ENCODE measurements around the gene MYL7. TPM values are rescaled to one million over a fixed set of nuclear protein-coding genes. Genes with fewer than 3 reads are reported as not detected.

MYL7 gene
- total and polyA plus RNA-seq, 2 donors (not counting 3 experiments of a cell fraction or from before 2014, with no cell fraction given): not detected

- H3K9me3 ChIP-seq (replicated peaks; ENCODE audit: control insufficient read depth, insufficient read depth, low read length): no peaks in the 10 kb centered on the region
- H3K27ac ChIP-seq (ENCODE audit: insufficient read depth, low read depth, low read length): no peak overlapping the region
- no peaks in the 10 kb centered on the region for H3K79me2 ChIP-seq (ENCODE audit: control insufficient read depth, insufficient read depth, low read length)
- H4K20me1 ChIP-seq (replicated peaks; ENCODE audit: control insufficient read depth, extremely low read depth, insufficient read depth, low read length): no peaks in the 10 kb centered on the region
- H3K4me1 ChIP-seq (ENCODE audit: control insufficient read depth, extremely low read depth, insufficient read depth, low read length): peaks cover 4% of the 10 kb centered on the region
- no peak overlapping the region for H3K4me3 ChIP-seq (replicated peaks in 1 of 3; ENCODE audit: insufficient read depth in 1 of 3, low read depth in 1 of 3, low read length in 3 of 3)
- no peak overlapping the region for H2AFZ ChIP-seq (ENCODE audit: low read depth, low read length)
- POLR2A ChIA-PET: no interaction called here
- H3K27me3 ChIP-seq (ENCODE audit: control insufficient read depth in 2 of 2, insufficient read depth in 2 of 2, low read length in 2 of 2): no peaks in the 10 kb centered on the region
- no peaks in the 10 kb centered on the region for H3K9me1 ChIP-seq (replicated peaks; ENCODE audit: control insufficient read depth, extremely low read depth, insufficient read depth, low read length)
- BruUV-seq (replicated peaks): no TSS peak
- H3K9ac ChIP-seq (replicated peaks; ENCODE audit: extremely low read depth, insufficient read depth, low read length): no peak overlapping the region
- no peak for DNase-seq (ENCODE audit: low read depth, low spot score)
- no peak overlapping the region for H3K4me2 ChIP-seq (ENCODE audit: insufficient read depth, low read length)
- TF ChIP-seq POLR2AphosphoS5 (IDR thresholded peaks at IDR 0.05; ENCODE audit: insufficient read depth, low read depth, low read length) (no peak), JUN (IDR thresholded peaks at IDR 0.05; ENCODE audit: borderline replicate concordance, insufficient read depth, insufficient read length, low read depth) (no peak), EZH2 (IDR thresholded peaks at IDR 0.05; ENCODE audit: borderline replicate concordance, low read depth, low read length, severe bottlenecking) (no peak), FOS (IDR thresholded peaks at IDR 0.05; ENCODE audit: borderline replicate concordance, insufficient read depth, low read length) (no peak), GATA2 (IDR thresholded peaks at IDR 0.05; ENCODE audit: insufficient read depth, insufficient read length, low read depth, low read length) (no peak), MYC (IDR thresholded peaks at IDR 0.05; ENCODE audit: low read depth, low read length) (no peak), POLR2A (IDR thresholded peaks at IDR 0.05; ENCODE audit: low read depth, low read length) (no peak)
- TF ChIP-seq, protein P1, sequence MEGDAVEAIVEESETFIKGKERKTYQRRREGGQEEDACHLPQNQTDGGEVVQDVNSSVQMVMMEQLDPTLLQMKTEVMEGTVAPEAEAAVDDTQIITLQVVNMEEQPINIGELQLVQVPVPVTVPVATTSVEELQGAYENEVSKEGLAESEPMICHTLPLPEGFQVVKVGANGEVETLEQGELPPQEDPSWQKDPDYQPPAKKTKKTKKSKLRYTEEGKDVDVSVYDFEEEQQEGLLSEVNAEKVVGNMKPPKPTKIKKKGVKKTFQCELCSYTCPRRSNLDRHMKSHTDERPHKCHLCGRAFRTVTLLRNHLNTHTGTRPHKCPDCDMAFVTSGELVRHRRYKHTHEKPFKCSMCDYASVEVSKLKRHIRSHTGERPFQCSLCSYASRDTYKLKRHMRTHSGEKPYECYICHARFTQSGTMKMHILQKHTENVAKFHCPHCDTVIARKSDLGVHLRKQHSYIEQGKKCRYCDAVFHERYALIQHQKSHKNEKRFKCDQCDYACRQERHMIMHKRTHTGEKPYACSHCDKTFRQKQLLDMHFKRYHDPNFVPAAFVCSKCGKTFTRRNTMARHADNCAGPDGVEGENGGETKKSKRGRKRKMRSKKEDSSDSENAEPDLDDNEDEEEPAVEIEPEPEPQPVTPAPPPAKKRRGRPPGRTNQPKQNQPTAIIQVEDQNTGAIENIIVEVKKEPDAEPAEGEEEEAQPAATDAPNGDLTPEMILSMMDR (IDR thresholded peaks at IDR 0.05; ENCODE audit: extremely low read depth in 1 of 2, insufficient read depth in 1 of 2, low read depth in 1 of 2, low read length in 2 of 2): no peak
- TF ChIP-seq, protein P2, sequence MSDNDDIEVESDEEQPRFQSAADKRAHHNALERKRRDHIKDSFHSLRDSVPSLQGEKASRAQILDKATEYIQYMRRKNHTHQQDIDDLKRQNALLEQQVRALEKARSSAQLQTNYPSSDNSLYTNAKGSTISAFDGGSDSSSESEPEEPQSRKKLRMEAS (IDR thresholded peaks at IDR 0.05; ENCODE audit: insufficient read depth, insufficient read length): no peak
- no peak for FAIRE-seq
- CTCF ChIA-PET: no interaction called here
- intact Hi-C loops (cut with micrococcal nuclease): no loop called here
- H3K36me3 ChIP-seq (ENCODE audit: control insufficient read depth in 2 of 2, extremely low read depth in 1 of 2, insufficient read depth in 2 of 2, low read length in 2 of 2): no peaks in the 10 kb centered on the region
- dilution Hi-C loops (cut with MboI; ENCODE audit: extremely low pct_ligation_motif_present, low sequenced_read_pairs): no loop called here
These were observed 48.0 kb downstream of the MYL7 start for GRCh38 chr7:44093102-44093641.

Small RNA genes lying within 50 kb of the gene (small RNA-seq; reads per million reads assigned to genes)
- not detected for gene RNA5SP230 (ENCODE audit: insufficient read depth, insufficient read length, low read depth, low replicate concordance)

Other genes with a start within 250 kb of the MYL7 start
- 25.3 and 26.8 TPM in 2 replicates for gene URGCP, start 234.7 kb downstream of the MYL7 start, total RNA-seq
- gene URGCP, start 234.7 kb downstream of the MYL7 start, polyA plus RNA-seq: 13.1 and 14.9 TPM in 2 replicates
- gene UBE2D4, start 214.9 kb downstream of the MYL7 start, total RNA-seq: 11.3 and 11.7 TPM in 2 replicates
- 19.8 and 27.1 TPM in 2 replicates for gene UBE2D4, start 214.9 kb downstream of the MYL7 start, polyA plus RNA-seq
- gene SPDYE1, start 143.4 kb downstream of the MYL7 start, total RNA-seq: 0.12 TPM in 1 of 2 replicates, not detected in the other
- not detected in 2 replicates for gene SPDYE1, start 143.4 kb downstream of the MYL7 start, polyA plus RNA-seq
- 92.1 and 94.0 TPM in 2 replicates for gene DBNL, start 96.6 kb downstream of the MYL7 start, total RNA-seq
- 123 and 127 TPM in 2 replicates for gene DBNL, start 96.6 kb downstream of the MYL7 start, polyA plus RNA-seq
- not detected in 2 replicates for gene PGAM2, start 75.8 kb downstream of the MYL7 start, total RNA-seq
- 0.11 and 0.19 TPM in 2 replicates for gene PGAM2, start 75.8 kb downstream of the MYL7 start, polyA plus RNA-seq
- 14.6 and 20.0 TPM in 2 replicates for gene POLM, start 58.8 kb downstream of the MYL7 start, total RNA-seq
- 10.5 and 12.4 TPM in 2 replicates for gene POLM, start 58.8 kb downstream of the MYL7 start, polyA plus RNA-seq
- 47.7 and 48.0 TPM in 2 replicates for gene AEBP1, start 37.0 kb downstream of the MYL7 start, total RNA-seq
- 20.6 and 23.2 TPM in 2 replicates for gene AEBP1, start 37.0 kb downstream of the MYL7 start, polyA plus RNA-seq
- 96.5 and 106 TPM in 2 replicates for gene POLD2, start 17.8 kb downstream of the MYL7 start, total RNA-seq
- 122 and 137 TPM in 2 replicates for gene POLD2, start 17.8 kb downstream of the MYL7 start, polyA plus RNA-seq
- 0.32 and 0.51 TPM in 2 replicates for gene GCK, start 48.1 kb upstream of the MYL7 start, total RNA-seq
- gene GCK, start 48.1 kb upstream of the MYL7 start, polyA plus RNA-seq: 0.13 and 0.17 TPM in 2 replicates
- gene YKT6, start 59.6 kb upstream of the MYL7 start, total RNA-seq: 117 and 120 TPM in 2 replicates
- 110 and 117 TPM in 2 replicates for gene YKT6, start 59.6 kb upstream of the MYL7 start, polyA plus RNA-seq
- 1.4 and 1.6 TPM in 2 replicates for gene CAMK2B, start 184.3 kb upstream of the MYL7 start, total RNA-seq
- gene CAMK2B, start 184.3 kb upstream of the MYL7 start, polyA plus RNA-seq: 0.57 and 0.72 TPM in 2 replicates

Measured in endothelial cell of umbilical vein (primary cell).